Esophagus muscularis mucosa (tissue), 4 donors: ENCODE results near the gene DNAJC16.

ENCODE experiments used
- CTCF ChIP-seq, 3 experiments: fragments of 200-600 bp in 2 of 3; fragments of 450-650 bp in 1 of 3; sonication (generic) in 2 of 3; IDR thresholded peaks; one replicate each; pipeline ENCODE4 v1.5.1; 2017 to 2019; ENCODE audit warnings: antibody characterized with exemption in 3 of 3, mild to moderate bottlenecking in 2 of 3, moderate library complexity in 1 of 3
- EP300 ChIP-seq: sonication (generic); formaldehyde crosslinking; IDR thresholded peaks from one replicate; pipeline ENCODE4 v1.6.1; 2017; ENCODE audit warnings: antibody characterized with exemption
- POLR2A ChIP-seq: fragments of 450-650 bp; IDR thresholded peaks from one replicate; pipeline ENCODE4 v1.6.1; 2017; ENCODE audit warnings: antibody characterized with exemption, moderate library complexity, mild to moderate bottlenecking, low read depth

GRCh38 chr1:15618655-15619525 lies 92.2 kb downstream of the DNAJC16 start:
- TF ChIP-seq CTCF (IDR thresholded peaks at IDR 0.05) (no peak), EP300 (no peak), POLR2A (no peak)
